H9 (cell line): ENCODE results near the gene PITX1. TPM values are rescaled to one million over a fixed set of nuclear protein-coding genes. Genes with fewer than 3 reads are reported as not detected.
A peak's percentile ranks its signal among the peaks of the same experiment; 100 is the strongest.

ENCODE experiments used
- DNase-seq: peaks from one replicate; pipeline ENCODE4 v3.0.0-alpha.2; 2017
- H2AFZ ChIP-seq: one replicate; pipeline ENCODE4 v1.6.1; 2013; ENCODE audit warnings: mild to moderate bottlenecking, low read length, control low read depth, moderate library complexity
- H2AK5ac ChIP-seq: 2 replicates; pipeline ENCODE4 v1.6.1; 2013; ENCODE audit warnings: low read length, control low read depth, mixed read lengths; ENCODE audit not compliant: insufficient read length
- H2BK120ac ChIP-seq: one replicate; pipeline ENCODE4 v1.6.1; 2013; ENCODE audit warnings: low read depth, mild to moderate bottlenecking, low read length, control low read depth, inconsistent platforms; ENCODE audit not compliant: poor library complexity, severe bottlenecking
- H2BK12ac ChIP-seq: 2 replicates; pipeline ENCODE4 v1.6.1; 2013; ENCODE audit warnings: low read length, control low read depth, mixed read lengths, low read depth; ENCODE audit not compliant: insufficient read length
- H2BK15ac ChIP-seq: 2 replicates; pipeline ENCODE4 v1.6.1; 2013; ENCODE audit warnings: low read depth, low read length, control low read depth
- H2BK20ac ChIP-seq: one replicate; pipeline ENCODE4 v1.6.1; 2013; ENCODE audit warnings: low read depth, mild to moderate bottlenecking, low read length, control low read depth, inconsistent platforms; ENCODE audit not compliant: poor library complexity, severe bottlenecking
- H2BK5ac ChIP-seq: 2 replicates; pipeline ENCODE4 v1.6.1; 2013; ENCODE audit warnings: low read length, control low read depth, mixed read lengths; ENCODE audit not compliant: insufficient read length
- H3K14ac ChIP-seq: 2 replicates; pipeline ENCODE4 v1.6.1; 2013; ENCODE audit warnings: low read length, control low read depth; ENCODE audit not compliant: insufficient read depth
- H3K18ac ChIP-seq: 2 replicates; pipeline ENCODE4 v1.6.1; 2013; ENCODE audit warnings: low read depth, mild to moderate bottlenecking, mixed read lengths, low read length, control low read depth; ENCODE audit not compliant: insufficient read length
- H3K23ac ChIP-seq: 2 replicates; pipeline ENCODE4 v1.6.1; 2013; ENCODE audit warnings: low read length, control low read depth, mixed read lengths, low read depth; ENCODE audit not compliant: insufficient read length
- H3K23me2 ChIP-seq: 2 replicates; pipeline ENCODE4 v1.6.1; 2013; ENCODE audit warnings: low read depth, mild to moderate bottlenecking, mixed read lengths, low read length, control low read depth; ENCODE audit not compliant: insufficient read length, poor library complexity, severe bottlenecking
- H3K27ac ChIP-seq: 2 replicates; pipeline ENCODE4 v1.5.1; 2013; ENCODE audit warnings: low read length, control low read depth, mixed read lengths, low read depth; ENCODE audit not compliant: insufficient read length
- H3K27me3 ChIP-seq: 2 replicates; pipeline ENCODE4 v1.6.1; 2013; ENCODE audit warnings: low read length, control low read depth, inconsistent platforms; ENCODE audit not compliant: insufficient read depth
- H3K4ac ChIP-seq: 2 replicates; pipeline ENCODE4 v1.6.1; 2013; ENCODE audit warnings: low read depth, mild to moderate bottlenecking, control low read depth, inconsistent platforms, low read length, moderate library complexity
- H3K4me1 ChIP-seq: 2 replicates; pipeline ENCODE4 v1.6.1; 2013; ENCODE audit warnings: low read length, control low read depth, inconsistent platforms; ENCODE audit not compliant: insufficient read depth
- H3K4me2 ChIP-seq: 2 replicates; pipeline ENCODE4 v1.6.1; 2013; ENCODE audit warnings: low read length, control low read depth, mixed read lengths; ENCODE audit not compliant: insufficient read length, insufficient read depth
- H3K56ac ChIP-seq: 2 replicates; pipeline ENCODE4 v1.6.1; 2013; ENCODE audit warnings: low read depth, mild to moderate bottlenecking, mixed read lengths, low read length, control low read depth; ENCODE audit not compliant: insufficient read length
- H3K79me1 ChIP-seq: 2 replicates; pipeline ENCODE4 v1.6.1; 2013; ENCODE audit warnings: low read depth, mild to moderate bottlenecking, moderate library complexity, low read length, control low read depth, inconsistent platforms; ENCODE audit not compliant: insufficient read depth, poor library complexity, severe bottlenecking
- H3K79me2 ChIP-seq: 2 replicates; pipeline ENCODE4 v1.6.1; 2013; ENCODE audit warnings: low read length, control low read depth, inconsistent platforms; ENCODE audit not compliant: insufficient read depth
- H3K9ac ChIP-seq: 2 replicates; pipeline ENCODE4 v1.6.1; 2013; ENCODE audit warnings: low read length, control low read depth, mixed read lengths; ENCODE audit not compliant: insufficient read length; ENCODE audit errors: extremely low read depth
- H3K9me3 ChIP-seq: one replicate; pipeline ENCODE4 v1.6.1; 2013; ENCODE audit warnings: low read depth, low read length, inconsistent platforms; ENCODE audit not compliant: control insufficient read depth
- H3T11ph ChIP-seq: one replicate; pipeline ENCODE4 v1.6.1; 2013; ENCODE audit warnings: mild to moderate bottlenecking, low read length, control low read depth, inconsistent platforms
- H4K20me1 ChIP-seq: one replicate; pipeline ENCODE4 v1.6.1; 2013; ENCODE audit not compliant: control insufficient read depth, insufficient read length, insufficient read depth
- H4K5ac ChIP-seq: 2 replicates; pipeline ENCODE4 v1.6.1; 2013; ENCODE audit warnings: low read depth, mild to moderate bottlenecking, mixed read lengths, low read length, control low read depth; ENCODE audit not compliant: insufficient read length
- H4K8ac ChIP-seq: replicated peaks from 2 replicates; pipeline ENCODE4 v1.6.1; 2013; ENCODE audit warnings: low read length, control low read depth, mixed read lengths, low read depth; ENCODE audit not compliant: insufficient read length
- H4K91ac ChIP-seq: 2 replicates; pipeline ENCODE4 v1.6.1; 2013; ENCODE audit warnings: low read depth, mild to moderate bottlenecking, moderate library complexity, mixed read lengths, low read length, control low read depth; ENCODE audit not compliant: insufficient read length
- H3K27ac Mint-ChIP-seq, 3 experiments: 2 replicates in 2 of 3; 3 replicates in 1 of 3; pipeline ENCODE4 v1.8.0; 2020 to 2021; ENCODE audit warnings: mixed read lengths in 3 of 3, mild to moderate bottlenecking in 1 of 3, moderate library complexity in 1 of 3
- H3K27me3 Mint-ChIP-seq: 2 replicates; pipeline ENCODE4 v1.8.0; 2021; ENCODE audit warnings: low read depth, mild to moderate bottlenecking, moderate library complexity, mixed read lengths
- H3K36me3 Mint-ChIP-seq, 3 experiments: 2 replicates in 2 of 3; 3 replicates in 1 of 3; pipeline ENCODE4 v1.8.0; 2020 to 2021; ENCODE audit warnings: low read depth in 3 of 3, mixed read lengths in 3 of 3; ENCODE audit not compliant: insufficient read depth in 1 of 3
- H3K4me1 Mint-ChIP-seq, 2 experiments: 2 replicates each; pipeline ENCODE4 v1.8.0; 2020; ENCODE audit warnings: mixed read lengths in 2 of 2
- H3K4me3 Mint-ChIP-seq, 2 experiments: 2 replicates in 1 of 2; 3 replicates in 1 of 2; pipeline ENCODE4 v1.8.0; 2020 to 2021; ENCODE audit warnings: mild to moderate bottlenecking in 2 of 2, mixed read lengths in 2 of 2, moderate library complexity in 1 of 2
- H3K9me3 Mint-ChIP-seq, 2 experiments: 2 replicates in 1 of 2; 3 replicates in 1 of 2; pipeline ENCODE4 v1.8.0; 2020; ENCODE audit warnings: mild to moderate bottlenecking in 2 of 2, mixed read lengths in 2 of 2, moderate library complexity in 1 of 2
- WGBS: extraction: QIAGEN DNeasy Blood & Tissue Kit; methylation state at CpG from one replicate; pipeline ENCODE4 v1.1.7; 2013; ENCODE audit warnings: missing lambda C conversion rate, low lambda C conversion rate, mixed read lengths; ENCODE audit not compliant: insufficient read length; ENCODE audit errors: extremely low coverage; 5-methylcytosine and 5-hydroxymethylcytosine counted together
- total RNA-seq: library from RNA; stranded (reverse); gene quantifications from 2 replicates; pipeline ENCODE4 v1.2.1, GENCODE V29; 2021
- TF ChIP-seq, protein P1 (sequence below): fragments of 200-600 bp; sonication (generic); conservative IDR thresholded peaks from 3 replicates; pipeline ENCODE4 v1.8.0; 2021; ENCODE audit warnings: antibody characterized with exemption, mild to moderate bottlenecking

The PITX1 gene
- total RNA-seq, 1 experiment from 2014 or later, result not detected

DNA sequence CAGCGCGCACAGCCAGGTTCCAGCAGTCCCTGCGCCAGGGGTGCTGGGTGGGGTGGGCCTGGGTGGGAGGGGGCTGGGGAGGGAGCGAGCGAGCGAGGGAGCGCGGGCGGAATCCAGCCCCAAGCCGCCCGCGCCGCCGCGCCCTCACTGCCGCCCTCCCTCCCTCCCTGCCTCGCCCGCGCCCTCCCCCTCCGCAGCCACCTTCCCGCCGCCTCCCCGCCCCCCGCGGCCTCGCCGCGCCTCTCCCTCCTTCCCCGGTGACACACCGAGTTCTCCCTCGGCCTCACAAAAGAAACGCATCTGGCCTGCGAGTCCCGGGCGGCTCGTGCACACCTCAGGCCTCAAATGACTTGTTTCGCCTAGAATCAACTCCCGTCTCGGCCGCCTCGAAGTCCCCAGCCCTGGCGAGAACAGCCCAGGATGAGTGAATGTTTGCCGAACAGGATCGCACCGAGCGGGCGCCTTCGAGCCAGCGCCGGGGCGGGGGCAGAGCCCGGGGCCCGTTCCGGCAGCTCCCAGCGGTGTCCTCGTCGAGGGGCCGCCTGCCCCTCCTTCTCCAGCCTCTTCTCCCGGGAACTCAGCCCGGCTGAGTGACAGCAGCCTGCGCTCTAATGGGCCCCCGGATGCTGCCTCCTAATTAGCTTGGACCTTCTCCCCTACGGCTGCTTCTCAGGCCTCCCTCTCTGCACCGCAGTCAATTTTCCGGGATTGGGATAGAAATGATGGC lies 371 bp upstream of the PITX1 start:
- H2BK15ac ChIP-seq, result no peak overlapping the region
- TF ChIP-seq, protein P1, sequence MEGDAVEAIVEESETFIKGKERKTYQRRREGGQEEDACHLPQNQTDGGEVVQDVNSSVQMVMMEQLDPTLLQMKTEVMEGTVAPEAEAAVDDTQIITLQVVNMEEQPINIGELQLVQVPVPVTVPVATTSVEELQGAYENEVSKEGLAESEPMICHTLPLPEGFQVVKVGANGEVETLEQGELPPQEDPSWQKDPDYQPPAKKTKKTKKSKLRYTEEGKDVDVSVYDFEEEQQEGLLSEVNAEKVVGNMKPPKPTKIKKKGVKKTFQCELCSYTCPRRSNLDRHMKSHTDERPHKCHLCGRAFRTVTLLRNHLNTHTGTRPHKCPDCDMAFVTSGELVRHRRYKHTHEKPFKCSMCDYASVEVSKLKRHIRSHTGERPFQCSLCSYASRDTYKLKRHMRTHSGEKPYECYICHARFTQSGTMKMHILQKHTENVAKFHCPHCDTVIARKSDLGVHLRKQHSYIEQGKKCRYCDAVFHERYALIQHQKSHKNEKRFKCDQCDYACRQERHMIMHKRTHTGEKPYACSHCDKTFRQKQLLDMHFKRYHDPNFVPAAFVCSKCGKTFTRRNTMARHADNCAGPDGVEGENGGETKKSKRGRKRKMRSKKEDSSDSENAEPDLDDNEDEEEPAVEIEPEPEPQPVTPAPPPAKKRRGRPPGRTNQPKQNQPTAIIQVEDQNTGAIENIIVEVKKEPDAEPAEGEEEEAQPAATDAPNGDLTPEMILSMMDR, result no peak
- H2AK5ac ChIP-seq, result no peak overlapping the region
- peaks cover 13 to 33% of the 10 kb centered on the region in 2 experiments for H3K4me1 Mint-ChIP-seq
- H3K4ac ChIP-seq, result no peak overlapping the region
- H2BK5ac ChIP-seq, result no peak overlapping the region
- H2BK20ac ChIP-seq, result no peak overlapping the region
- no peak overlapping the region for H3T11ph ChIP-seq
- H4K91ac ChIP-seq, result no peak overlapping the region
- no peak overlapping the region for H4K5ac ChIP-seq
- no peaks in the 10 kb centered on the region; a peak in 1 of 7 replicates for H3K36me3 Mint-ChIP-seq
- no peak overlapping the region for H2BK12ac ChIP-seq
- peak overlapping the region; percentile 39 for H3K4me2 ChIP-seq
- H3K27ac ChIP-seq, result no peak overlapping the region
- H4K8ac ChIP-seq, result no peak overlapping the region
- no CpG with 5 or more reads among the region's 65 CpGs for WGBS
- peak overlapping the region; percentile 55 to 86 for H3K4me3 Mint-ChIP-seq
- no peak overlapping the region for H3K9ac ChIP-seq
- no peaks in the 10 kb centered on the region for H4K20me1 ChIP-seq
- DNase-seq, result peak; percentile 66
- H3K4me1 ChIP-seq, result no peaks in the 10 kb centered on the region
- H2BK120ac ChIP-seq, result no peak overlapping the region
- no peaks in the 10 kb centered on the region for H3K79me2 ChIP-seq
- peaks cover 0 to 7% of the 10 kb centered on the region in 2 experiments; a peak in 3 of 5 replicates for H3K9me3 Mint-ChIP-seq
- H3K56ac ChIP-seq, result no peak overlapping the region
- H3K79me1 ChIP-seq, result no peaks in the 10 kb centered on the region
- no peak overlapping the region for H2AFZ ChIP-seq
- no peak overlapping the region for H3K27ac Mint-ChIP-seq
- H3K23me2 ChIP-seq, result peaks cover 6% of the 10 kb centered on the region
- H3K27me3 Mint-ChIP-seq, result peaks cover 94% of the 10 kb centered on the region
- H3K18ac ChIP-seq, result no peak overlapping the region
- H3K23ac ChIP-seq, result no peak overlapping the region
- no peak overlapping the region for H3K14ac ChIP-seq
- peaks cover 93% of the 10 kb centered on the region for H3K27me3 ChIP-seq
- no peaks in the 10 kb centered on the region for H3K9me3 ChIP-seq
